HCT116 (cell line): ENCODE measurements around the gene SULT1C3. TPM values are rescaled to one million over a fixed set of nuclear protein-coding genes. Genes with fewer than 3 reads are reported as not detected.

Source experiments
- ATAC-seq: fragments of 200-7000 bp; cut with Tn5 transposase; 2 replicates; pipeline ENCODE4 v1.9.1; 2020; ENCODE audit warnings: mild to moderate bottlenecking, moderate library complexity
- BruUV-seq: library from RNA; stranded (reverse); fragments of 400-500 nt; replicated peaks from 2 replicates; lab custom pipeline; 2021; lab: Mats Ljungman, UMichigan
- CTCF ChIA-PET: fragments of 300-600 bp; sonication (Branson Sonifier 250); formaldehyde crosslinking; loops from one replicate; lab custom pipeline; 2021; ENCODE audit warnings: antibody characterized with exemption; lab: Charles Lee
- POLR2A ChIA-PET: fragments of 300-600, 350-600 bp; sonication (Branson Sonifier 250); formaldehyde crosslinking; loops from one replicate; lab custom pipeline; 2021; ENCODE audit warnings: antibody characterized with exemption; lab: Charles Lee
- RAD21 ChIA-PET, 2 experiments: fragments of 300-600 bp; sonication (Branson Sonifier 250); formaldehyde crosslinking; loops; one replicate each; lab custom pipeline; 2023; ENCODE audit warnings: low total read pairs in 2 of 2; ENCODE audit not compliant: uncharacterized antibody in 2 of 2, unreplicated experiment in 2 of 2, low non-redundant PET in 1 of 2; lab: Charles Lee
- DNase-seq: peaks from one replicate; pipeline ENCODE4 v3.0.0-alpha.2; 2010; ENCODE audit warnings: low read depth, low spot score
- H2AFZ ChIP-seq: fragments of 200-600 bp; shearing (Covaris generic), sonication (generic); 2 replicates; pipeline ENCODE4 v1.6.1; 2017; ENCODE audit warnings: low read depth, mixed run types, mixed read lengths, antibody characterized with exemption, low read length; ENCODE audit not compliant: poor library complexity, severe bottlenecking
- H3K27ac ChIP-seq: 2 replicates; pipeline ENCODE4 v1.5.1; 2012; ENCODE audit warnings: low read depth, low read length
- H3K27me3 ChIP-seq: fragments of 200-600 bp; sonication (generic); 2 replicates; pipeline ENCODE4 v1.6.1; 2016; ENCODE audit warnings: mixed run types, low read length, mixed read lengths; ENCODE audit not compliant: insufficient read depth
- H3K36me3 ChIP-seq, 2 experiments: fragments of 200-500 bp in 1 of 2; fragments of 200-600 bp in 1 of 2; sonication (Bioruptor generic) in 1 of 2; sonication (generic) in 1 of 2; 2 replicates each; pipeline versions ENCODE4 v1.5.1 to v1.6.1; 2014 to 2016; ENCODE audit warnings: low read length in 2 of 2, inconsistent platforms in 1 of 2, mixed read lengths in 1 of 2, mixed run types in 1 of 2; ENCODE audit not compliant: insufficient read depth in 2 of 2, control insufficient read depth in 1 of 2
- H3K4me1 ChIP-seq, 2 experiments: fragments of 200-600 bp in 1 of 2; sonication (generic) in 1 of 2; 2 replicates each; pipeline versions ENCODE4 v1.5.1 to v1.6.1; 2012 to 2017; ENCODE audit warnings: low read length in 2 of 2, inconsistent platforms in 1 of 2, mild to moderate bottlenecking in 1 of 2, mixed read lengths in 1 of 2, mixed run types in 1 of 2, moderate library complexity in 1 of 2; ENCODE audit not compliant: insufficient read depth in 2 of 2, control insufficient read depth in 1 of 2
- H3K4me2 ChIP-seq: fragments of 200-600 bp; sonication (generic); 2 replicates; pipeline ENCODE4 v1.6.1; 2017; ENCODE audit warnings: mixed run types, low read length, mixed read lengths
- H3K4me3 ChIP-seq, 2 experiments: fragments of 200-600 bp in 1 of 2; sonication (generic) in 1 of 2; replicated peaks in 1 of 2; 2 replicates each; pipeline ENCODE4 v1.5.1; 2011 to 2016; ENCODE audit warnings: low read length in 2 of 2, control low read depth in 1 of 2, low read depth in 1 of 2, mild to moderate bottlenecking in 1 of 2, mixed read lengths in 1 of 2, mixed run types in 1 of 2
- H3K79me2 ChIP-seq: fragments of 200-600 bp; sonication (generic); 2 replicates; pipeline ENCODE4 v1.6.1; 2017; ENCODE audit warnings: mild to moderate bottlenecking, mixed run types, low read length, moderate library complexity, mixed read lengths; ENCODE audit not compliant: insufficient read depth
- H3K9ac ChIP-seq: fragments of 200-600 bp; sonication (generic); 2 replicates; pipeline ENCODE4 v1.6.1; 2016; ENCODE audit warnings: low read length, mixed read lengths
- H3K9me2 ChIP-seq: fragments of 200-600 bp; sonication (generic), shearing (Covaris generic); 2 replicates; pipeline ENCODE4 v1.6.1; 2017; ENCODE audit warnings: mixed run types, mild to moderate bottlenecking, moderate library complexity; ENCODE audit not compliant: insufficient read depth
- H3K9me3 ChIP-seq, 2 experiments: fragments of 200-500 bp in 1 of 2; fragments of 200-600 bp in 1 of 2; sonication (Bioruptor generic) in 1 of 2; sonication (generic) in 1 of 2; 2 replicates each; pipeline ENCODE4 v1.6.1; 2014 to 2017; ENCODE audit warnings: low read length in 2 of 2, mixed read lengths in 2 of 2, inconsistent platforms in 1 of 2, low read depth in 1 of 2, mild to moderate bottlenecking in 1 of 2, mixed run types in 1 of 2, moderate library complexity in 1 of 2; ENCODE audit not compliant: control insufficient read depth in 1 of 2, insufficient read depth in 1 of 2
- H4K20me1 ChIP-seq: fragments of 200-600 bp; sonication (generic), shearing (Covaris generic); 2 replicates; pipeline ENCODE4 v1.6.1; 2017; ENCODE audit warnings: mixed run types, mild to moderate bottlenecking, moderate library complexity; ENCODE audit not compliant: insufficient read depth
- CBX3 ChIP-seq: IDR thresholded peaks from 2 replicates; pipeline ENCODE4 v1.6.1; 2012; ENCODE audit warnings: low read depth
- CEBPB ChIP-seq: IDR thresholded peaks from 2 replicates; pipeline ENCODE4 v1.6.1; 2012; ENCODE audit warnings: low read depth
- EGR1 ChIP-seq: IDR thresholded peaks from 2 replicates; pipeline ENCODE4 v1.6.1; 2012; ENCODE audit warnings: low read depth
- ELF1 ChIP-seq: IDR thresholded peaks from 2 replicates; pipeline ENCODE4 v1.6.1; 2012; ENCODE audit warnings: low read depth, borderline replicate concordance
- EZH2 ChIP-seq: fragments of 200-600 bp; sonication (generic); IDR thresholded peaks from 2 replicates; pipeline ENCODE4 v1.6.1; 2017; ENCODE audit warnings: antibody characterized with exemption, mixed run types
- EZH2phosphoT487 ChIP-seq: fragments of 200-600 bp; IDR thresholded peaks from 2 replicates; pipeline ENCODE4 v1.6.1; 2018; ENCODE audit warnings: antibody characterized with exemption, borderline replicate concordance
- JUND ChIP-seq: IDR thresholded peaks from 2 replicates; pipeline ENCODE4 v1.6.1; 2012
- POLR2AphosphoS5 ChIP-seq: IDR thresholded peaks from 2 replicates; pipeline ENCODE4 v1.6.1; 2011; ENCODE audit warnings: mild to moderate bottlenecking, low read depth, low read length, moderate library complexity
- SIN3A ChIP-seq: IDR thresholded peaks from 2 replicates; pipeline ENCODE4 v1.6.1; 2012; ENCODE audit warnings: low read depth
- SP1 ChIP-seq: IDR thresholded peaks from 2 replicates; pipeline ENCODE4 v1.6.1; 2012; ENCODE audit warnings: low read depth
- TCF7L2 ChIP-seq: IDR thresholded peaks from 2 replicates; pipeline ENCODE4 v1.7.0; 2011; ENCODE audit warnings: borderline replicate concordance, inconsistent platforms; ENCODE audit not compliant: insufficient read depth, insufficient read length; ENCODE audit errors: extremely low read depth
- YY1 ChIP-seq: IDR thresholded peaks from 2 replicates; pipeline ENCODE4 v1.6.1; 2011; ENCODE audit warnings: low read length, low read depth, moderate library complexity, mild to moderate bottlenecking; ENCODE audit not compliant: insufficient replicate concordance; ENCODE audit errors: extremely low read depth
- ZFX ChIP-seq: fragments of 450-650 bp; IDR thresholded peaks from 2 replicates; pipeline ENCODE4 v1.6.1; 2017
- intact Hi-C: fragments of 100-400 bp; cut with micrococcal nuclease; formaldehyde crosslinking; loops from 2 replicates; pipeline ENCODE4 v1.10.0; 2022
- total RNA-seq: library from RNA; stranded (reverse); gene quantifications from one replicate; pipeline ENCODE4 v1.2.1, GENCODE V29; 2021; ENCODE audit not compliant: unreplicated experiment
- TF ChIP-seq, protein P1 (sequence below): IDR thresholded peaks from 2 replicates; pipeline ENCODE4 v1.6.1; 2012

SULT1C3 gene
- total RNA-seq, 1 experiment from 2014 or later = not detected

DNA sequence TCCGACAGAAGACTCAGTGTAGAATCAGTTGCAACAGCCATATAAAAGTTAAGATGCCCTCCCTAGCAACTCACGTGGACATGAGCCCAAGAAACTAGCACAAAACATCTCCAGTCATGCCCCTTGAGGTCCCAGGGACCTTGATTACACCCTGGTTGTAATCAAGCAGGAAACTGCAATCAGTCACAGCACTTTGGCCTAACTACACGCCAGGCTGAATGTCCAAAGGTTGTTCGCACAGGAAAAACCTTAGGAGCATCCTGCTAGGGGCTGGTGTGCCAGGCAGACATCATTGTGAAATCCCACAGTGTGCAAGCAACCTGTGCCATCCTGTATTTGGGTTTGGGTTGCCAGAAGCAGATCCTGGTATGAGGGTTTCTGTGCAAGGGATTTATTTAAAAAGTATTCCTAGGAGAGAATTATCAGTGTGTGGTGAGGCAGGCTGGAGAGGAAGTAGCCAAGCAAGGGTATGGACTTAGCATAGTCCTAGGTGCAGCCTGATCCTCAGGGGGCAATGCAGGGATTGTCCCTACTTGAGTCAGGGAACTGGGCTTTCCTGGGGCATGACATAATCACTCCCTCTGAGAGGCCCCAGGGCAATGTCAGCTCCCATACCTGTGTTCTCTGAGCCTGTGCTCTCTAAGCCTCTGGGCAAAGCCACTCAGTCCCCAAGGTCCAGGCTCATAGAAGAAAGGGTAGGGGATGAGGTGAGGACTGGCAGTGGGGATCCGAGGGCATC is 31.2 kb downstream of the SULT1C3 start:
- H4K20me1 ChIP-seq = no peaks in the 10 kb centered on the region
- DNase-seq = no peak
- ATAC-seq = no peak
- no TSS peak for BruUV-seq
- no peak overlapping the region for H3K27ac ChIP-seq
- no peak overlapping the region for H2AFZ ChIP-seq
- no peaks in the 10 kb centered on the region for H3K9me3 ChIP-seq
- H3K9me2 ChIP-seq = no peaks in the 10 kb centered on the region
- no peaks in the 10 kb centered on the region; the same call in 1 of the 2 replicates for H3K27me3 ChIP-seq
- ChIA-PET RAD21 (no interaction called here), POLR2A (no interaction called here), CTCF (no interaction called here)
- no peak overlapping the region for H3K4me2 ChIP-seq
- no peaks in the 10 kb centered on the region for H3K4me1 ChIP-seq
- TF ChIP-seq SIN3A = no peak
- TF ChIP-seq, protein P1, sequence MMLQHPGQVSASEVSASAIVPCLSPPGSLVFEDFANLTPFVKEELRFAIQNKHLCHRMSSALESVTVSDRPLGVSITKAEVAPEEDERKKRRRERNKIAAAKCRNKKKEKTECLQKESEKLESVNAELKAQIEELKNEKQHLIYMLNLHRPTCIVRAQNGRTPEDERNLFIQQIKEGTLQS = no peak
- no peak for TF ChIP-seq JUND
- no peak for TF ChIP-seq SP1
- no peak for TF ChIP-seq CBX3
- TF ChIP-seq POLR2AphosphoS5 = no peak
- no peak for TF ChIP-seq EGR1
- TF ChIP-seq ELF1 = no peak
- no peak for TF ChIP-seq EZH2phosphoT487
- TF ChIP-seq YY1 = no peak
- no peak for TF ChIP-seq ZFX
- no peak for TF ChIP-seq EZH2
- no peak for TF ChIP-seq TCF7L2
- TF ChIP-seq CEBPB = no peak
- no peak overlapping the region for H3K9ac ChIP-seq
- intact Hi-C loops = no loop called here
- no peaks in the 10 kb centered on the region for H3K36me3 ChIP-seq
- no peaks in the 10 kb centered on the region for H3K79me2 ChIP-seq
- no peak overlapping the region for H3K4me3 ChIP-seq
